ENCODE results near the gene IFT74.
A peak's percentile ranks its signal among the peaks of the same experiment; 100 is the strongest.
"Not testable (repeated sequence)": the region's sequence is repeated elsewhere in the genome, so short reads cannot be mapped to it uniquely, and the experiment has no call there.

Gene IFT74

DNA sequence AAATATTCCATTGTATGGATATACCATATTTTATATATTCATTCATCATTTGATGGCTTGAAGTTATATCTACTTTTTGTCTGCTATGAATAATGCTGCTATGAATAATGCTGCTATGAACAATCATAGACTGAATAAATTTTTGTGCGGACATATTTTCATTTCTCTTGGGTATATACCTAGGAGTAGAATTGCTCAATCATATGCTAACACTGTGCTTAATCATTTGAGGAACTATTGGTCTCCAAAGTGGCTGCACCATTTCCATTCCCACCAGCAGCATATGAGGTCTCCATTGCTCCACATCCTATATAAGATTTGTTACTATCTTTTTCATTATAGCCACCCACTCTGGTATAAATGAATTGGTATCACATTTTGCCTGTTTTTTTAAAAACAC lies 134.5 kb downstream of the IFT74 start:
- TF ChIP-seq, protein P1, sequence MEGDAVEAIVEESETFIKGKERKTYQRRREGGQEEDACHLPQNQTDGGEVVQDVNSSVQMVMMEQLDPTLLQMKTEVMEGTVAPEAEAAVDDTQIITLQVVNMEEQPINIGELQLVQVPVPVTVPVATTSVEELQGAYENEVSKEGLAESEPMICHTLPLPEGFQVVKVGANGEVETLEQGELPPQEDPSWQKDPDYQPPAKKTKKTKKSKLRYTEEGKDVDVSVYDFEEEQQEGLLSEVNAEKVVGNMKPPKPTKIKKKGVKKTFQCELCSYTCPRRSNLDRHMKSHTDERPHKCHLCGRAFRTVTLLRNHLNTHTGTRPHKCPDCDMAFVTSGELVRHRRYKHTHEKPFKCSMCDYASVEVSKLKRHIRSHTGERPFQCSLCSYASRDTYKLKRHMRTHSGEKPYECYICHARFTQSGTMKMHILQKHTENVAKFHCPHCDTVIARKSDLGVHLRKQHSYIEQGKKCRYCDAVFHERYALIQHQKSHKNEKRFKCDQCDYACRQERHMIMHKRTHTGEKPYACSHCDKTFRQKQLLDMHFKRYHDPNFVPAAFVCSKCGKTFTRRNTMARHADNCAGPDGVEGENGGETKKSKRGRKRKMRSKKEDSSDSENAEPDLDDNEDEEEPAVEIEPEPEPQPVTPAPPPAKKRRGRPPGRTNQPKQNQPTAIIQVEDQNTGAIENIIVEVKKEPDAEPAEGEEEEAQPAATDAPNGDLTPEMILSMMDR (IDR thresholded peaks at IDR 0.05; ENCODE audit: control insufficient read depth, insufficient read depth, low read depth, low read length, missing control alignments) = no peak
- no peak overlapping the region for H3K4me3 ChIP-seq (ENCODE audit: control insufficient read depth, low read depth, low read length)
- DNase-seq (ENCODE audit: low read depth) = no peak

GRCh38 chr9:27092496-27092895 lies 136.3 kb downstream of the IFT74 start:
- DNase-seq (ENCODE audit: low read depth); H3K4me3 ChIP-seq (ENCODE audit: control insufficient read depth, low read depth, low read length): not testable (repeated sequence)

GRCh38 chr9:27093384-27094067 lies 137.3 kb downstream of the IFT74 start:
- not testable (repeated sequence) for DNase-seq (ENCODE audit: low read depth); H3K4me3 ChIP-seq (ENCODE audit: control insufficient read depth, low read depth, low read length)

DNA sequence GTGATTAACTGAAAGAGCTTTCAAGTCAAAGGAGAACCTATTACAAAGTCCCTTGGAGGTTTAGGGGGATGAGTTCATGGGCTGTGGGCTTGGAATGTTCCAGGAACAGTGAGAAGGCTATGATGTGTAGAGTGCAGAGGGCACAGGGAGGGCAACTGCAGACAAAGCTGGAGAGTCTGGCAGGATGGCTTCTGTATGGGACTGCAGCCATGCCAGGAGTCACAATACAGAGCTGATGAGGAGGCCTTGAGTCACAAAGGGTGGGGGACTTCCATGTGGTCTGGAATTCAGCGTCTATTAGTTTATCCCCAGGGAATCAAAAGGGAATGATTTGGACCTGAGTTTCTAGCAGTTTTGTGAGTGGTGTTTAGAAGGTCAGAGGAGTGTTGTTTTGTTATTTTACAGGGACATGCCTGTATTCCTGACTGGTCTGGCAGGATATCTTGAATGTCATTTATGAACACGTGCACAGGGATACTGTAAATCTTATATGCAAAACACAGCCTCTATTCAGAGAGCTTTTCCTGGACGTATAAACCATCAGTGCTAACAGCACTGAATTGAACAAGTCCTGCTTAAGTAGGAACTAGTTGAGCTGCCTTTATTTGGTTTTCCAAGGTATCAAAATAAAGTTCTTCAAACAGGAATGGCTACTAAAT lies 138.6 kb downstream of the IFT74 start:
- DNase-seq (ENCODE audit: low read depth) = peak; percentile 38
- TF ChIP-seq, protein P1 (IDR thresholded peaks at IDR 0.05; ENCODE audit: control insufficient read depth, insufficient read depth, low read depth, low read length, missing control alignments) = no peak
- no peak overlapping the region for H3K4me3 ChIP-seq (ENCODE audit: control insufficient read depth, low read depth, low read length)

- DNase-seq (ENCODE audit: low read depth) = no peak
- no peak overlapping the region for H3K4me3 ChIP-seq (ENCODE audit: control insufficient read depth, low read depth, low read length)
- TF ChIP-seq, protein P1 (IDR thresholded peaks at IDR 0.05; ENCODE audit: control insufficient read depth, insufficient read depth, low read depth, low read length, missing control alignments) = no peak
These were observed 151.0 kb downstream of the IFT74 start for GRCh38 chr9:27107241-27107640.

DNA sequence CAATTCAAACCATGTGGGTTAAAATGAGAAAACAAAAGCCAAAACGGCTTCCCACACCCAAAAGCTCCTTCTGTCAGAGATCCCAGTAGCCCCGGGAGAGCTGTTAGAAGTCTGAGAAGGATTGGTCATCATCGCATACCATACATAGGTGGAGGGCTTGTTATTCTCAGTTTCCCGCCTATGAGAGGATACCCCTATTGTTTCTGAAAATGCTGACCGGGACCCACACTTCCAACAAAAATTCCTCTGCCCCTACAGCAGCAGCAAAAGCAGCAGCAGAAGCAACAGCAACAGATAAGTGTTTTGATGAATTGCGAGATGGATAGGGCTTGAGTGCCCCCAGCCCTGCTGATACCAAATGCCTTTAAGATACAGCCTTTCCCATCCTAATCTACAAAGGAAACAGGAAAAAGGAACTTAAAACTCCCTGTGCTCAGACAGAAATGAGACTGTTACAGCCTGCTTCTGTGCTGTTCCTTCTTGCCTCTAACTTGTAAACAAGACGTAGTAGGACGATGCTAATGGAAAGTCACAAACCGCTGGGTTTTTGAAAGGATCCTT lies 152.8 kb downstream of the IFT74 start, which contains the start of gene TEK:
TEK (plus strand) TSS at position 245 of the 561 bp plus-strand sequence. CDS start 366 bp downstream, outside the sequence.
- TF ChIP-seq, protein P1 (IDR thresholded peaks at IDR 0.05; ENCODE audit: control insufficient read depth, insufficient read depth, low read depth, low read length, missing control alignments) = no peak
- DNase-seq (ENCODE audit: low read depth) = no peak
- no peak within 1 kb of the TSS; the same call in 1 of the 2 replicates for H3K4me3 ChIP-seq (ENCODE audit: control insufficient read depth, low read depth, low read length)

GRCh38 chr9:27109621-27110020 lies 153.4 kb downstream of the IFT74 start:
- H3K4me3 ChIP-seq (ENCODE audit: control insufficient read depth, low read depth, low read length) = no peak overlapping the region
- no peak for DNase-seq (ENCODE audit: low read depth)
- TF ChIP-seq, protein P1 (IDR thresholded peaks at IDR 0.05; ENCODE audit: control insufficient read depth, insufficient read depth, low read depth, low read length, missing control alignments) = no peak
